ENCODE measurements around the gene KRTAP24-1. TPM values are rescaled to one million over a fixed set of nuclear protein-coding genes. Genes with fewer than 3 reads are reported as not detected.

The KRTAP24-1 gene
- total RNA-seq, 1 donor from 2014 or later: not detected

DNA sequence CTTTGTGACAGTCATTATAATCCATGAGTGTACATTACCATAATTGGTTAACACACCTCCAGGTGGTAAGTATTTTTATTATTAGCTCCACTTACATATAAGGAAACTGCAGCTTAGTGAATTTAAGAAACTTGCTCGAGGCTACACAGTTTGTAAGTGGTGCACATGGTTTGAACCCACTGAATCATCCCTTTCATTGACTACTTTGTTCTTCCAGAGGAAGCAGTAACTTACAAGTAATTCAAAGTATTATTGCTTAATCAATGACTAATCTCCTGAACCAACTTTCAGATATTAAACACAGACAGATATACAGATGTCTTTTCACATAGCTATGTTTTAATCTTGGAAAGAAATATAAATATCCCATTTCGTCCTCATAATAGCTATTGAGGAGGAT, 48.1 kb downstream of the KRTAP24-1 start:
- DNase-seq (ENCODE audit: low read depth): no peak

DNA sequence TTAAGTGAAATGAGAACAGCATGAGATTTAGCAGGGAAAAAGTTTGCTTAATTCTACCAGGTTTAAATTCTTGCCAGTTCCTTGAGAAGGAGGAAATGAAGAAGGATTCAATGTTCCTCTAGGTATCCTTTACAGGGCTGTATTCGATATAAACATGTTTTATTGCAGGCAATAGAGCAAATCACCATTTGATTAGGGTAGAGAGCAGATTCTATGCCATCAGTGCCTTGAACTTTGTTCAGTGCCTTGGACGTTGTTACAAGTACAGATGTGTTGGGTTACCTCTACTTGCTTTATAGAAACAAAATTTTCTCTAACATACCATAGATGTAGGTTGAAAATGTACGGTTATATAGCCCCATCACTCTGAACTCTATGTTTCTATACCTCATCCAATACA, 48.7 kb downstream of the KRTAP24-1 start:
- no peak for DNase-seq (ENCODE audit: low read depth)

DNA sequence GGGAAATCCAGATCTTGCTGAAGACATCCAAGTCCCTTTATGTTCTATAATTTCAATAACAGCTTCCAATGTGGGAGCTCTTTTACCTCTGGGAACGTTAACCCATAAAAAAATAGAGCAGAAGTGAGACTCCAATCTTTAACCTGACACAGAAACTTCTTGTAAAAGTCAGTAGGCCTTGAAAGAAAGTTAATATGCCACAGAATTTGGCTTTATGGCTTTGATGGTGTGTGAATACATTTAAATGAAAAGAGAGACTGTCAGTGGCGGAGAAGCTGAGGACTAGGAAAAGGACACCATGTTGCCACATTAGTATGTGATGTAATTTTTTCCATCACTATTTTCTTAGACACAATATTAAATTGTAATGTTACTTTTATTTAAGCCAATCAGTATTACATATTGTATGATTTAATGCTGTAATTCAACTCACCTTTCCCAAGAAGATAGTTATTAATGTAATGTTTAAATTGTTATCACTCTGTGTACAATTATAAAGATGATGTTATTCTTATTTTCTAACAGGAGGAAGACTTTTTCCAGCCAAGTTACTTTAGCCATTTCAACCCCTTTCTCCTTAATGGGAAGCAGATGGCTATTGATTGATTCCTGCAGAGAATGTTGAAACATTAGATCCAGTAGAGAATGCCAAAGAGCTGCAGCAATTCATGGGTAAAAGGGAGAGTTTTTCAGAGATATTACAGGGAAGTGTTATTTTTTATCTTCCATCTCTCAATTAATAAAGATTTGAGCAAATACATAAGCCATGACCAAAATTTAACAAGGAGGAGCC, 49.3 kb downstream of the KRTAP24-1 start:
- DNase-seq (ENCODE audit: low read depth): no peak

DNA sequence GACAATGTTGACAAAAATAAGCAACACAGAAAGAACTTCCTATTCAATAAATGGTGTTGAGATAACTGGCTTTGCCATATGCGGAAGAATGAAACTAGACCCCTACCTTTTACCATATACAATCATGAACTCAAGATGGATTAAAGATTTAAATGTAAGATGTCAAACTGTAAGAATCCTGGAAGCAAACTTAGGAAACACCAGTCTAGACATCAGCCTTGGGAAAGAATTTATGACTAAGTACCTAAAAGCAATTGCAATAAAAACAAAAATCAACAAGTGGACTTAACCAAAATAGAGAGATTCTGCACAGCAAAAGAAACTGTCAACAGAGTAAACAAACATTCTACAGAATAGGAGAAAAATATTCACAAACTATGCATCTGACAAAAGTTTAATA, 50.7 kb downstream of the KRTAP24-1 start:
- DNase-seq (ENCODE audit: low read depth): no peak

Other genes starting within 250 kb of the KRTAP24-1 start
- gene CLDN17, start 116.1 kb downstream of the KRTAP24-1 start, total RNA-seq: not detected in 2 replicates
- gene CLDN8, start 66.9 kb downstream of the KRTAP24-1 start, total RNA-seq: not detected in 2 replicates
- gene KRTAP25-1, start 6.6 kb upstream of the KRTAP24-1 start, total RNA-seq: not detected in 2 replicates
- not detected in 2 replicates for gene KRTAP26-1, start 37.4 kb upstream of the KRTAP24-1 start, total RNA-seq
- gene KRTAP27-1, start 54.7 kb upstream of the KRTAP24-1 start, total RNA-seq: not detected in 2 replicates
- gene KRTAP23-1, start 65.7 kb upstream of the KRTAP24-1 start, total RNA-seq: not detected in 2 replicates
- not detected in 2 replicates for gene KRTAP13-2, start 89.3 kb upstream of the KRTAP24-1 start, total RNA-seq
- not detected in 2 replicates for gene KRTAP13-1, start 113.1 kb upstream of the KRTAP24-1 start, total RNA-seq
- not detected in 2 replicates for gene KRTAP13-3, start 143.0 kb upstream of the KRTAP24-1 start, total RNA-seq
- not detected in 2 replicates for gene KRTAP13-4, start 147.3 kb upstream of the KRTAP24-1 start, total RNA-seq
- not detected in 2 replicates for gene KRTAP15-1, start 157.3 kb upstream of the KRTAP24-1 start, total RNA-seq
- not detected in 2 replicates for gene KRTAP19-1, start 197.4 kb upstream of the KRTAP24-1 start, total RNA-seq
- not detected in 2 replicates for gene KRTAP19-2, start 204.5 kb upstream of the KRTAP24-1 start, total RNA-seq
- not detected in 2 replicates for gene KRTAP19-3, start 209.1 kb upstream of the KRTAP24-1 start, total RNA-seq
- gene KRTAP19-4, start 214.2 kb upstream of the KRTAP24-1 start, total RNA-seq: not detected in 2 replicates
- gene KRTAP19-5, start 219.2 kb upstream of the KRTAP24-1 start, total RNA-seq: not detected in 2 replicates